Activated CD8-positive, alpha-beta memory T cell treated with anti-CD3 and anti-CD28 coated beads for 4 hours (primary cell): ENCODE results near the gene CLIP3.

Source experiments
- DNase-seq, 2 donors: peaks; one replicate each; pipeline ENCODE4 v3.0.0-alpha.2; 2020; ENCODE audit warnings: low read depth in 2 of 2

CLIP3 gene

DNA sequence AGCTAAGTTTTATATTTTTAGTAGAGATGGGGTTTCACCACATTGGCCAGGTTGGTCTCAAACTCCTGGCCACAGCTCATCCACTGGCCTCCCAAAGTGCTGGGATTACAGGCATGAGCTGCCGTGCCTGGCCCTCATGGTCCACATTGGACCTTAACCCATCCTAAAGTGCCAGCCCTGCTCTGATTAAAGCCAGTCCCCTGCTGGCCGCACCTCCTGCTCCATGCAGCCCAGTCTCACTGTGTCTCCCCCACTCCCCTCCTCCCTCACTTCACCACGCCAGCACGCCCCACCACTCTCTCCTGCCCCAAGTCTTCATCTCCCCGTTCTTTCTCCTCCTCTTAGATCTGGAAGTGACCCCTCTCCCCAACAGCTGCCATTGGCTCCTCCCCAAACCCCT, 54.4 kb downstream of the CLIP3 start:
- DNase-seq: no peak

DNA sequence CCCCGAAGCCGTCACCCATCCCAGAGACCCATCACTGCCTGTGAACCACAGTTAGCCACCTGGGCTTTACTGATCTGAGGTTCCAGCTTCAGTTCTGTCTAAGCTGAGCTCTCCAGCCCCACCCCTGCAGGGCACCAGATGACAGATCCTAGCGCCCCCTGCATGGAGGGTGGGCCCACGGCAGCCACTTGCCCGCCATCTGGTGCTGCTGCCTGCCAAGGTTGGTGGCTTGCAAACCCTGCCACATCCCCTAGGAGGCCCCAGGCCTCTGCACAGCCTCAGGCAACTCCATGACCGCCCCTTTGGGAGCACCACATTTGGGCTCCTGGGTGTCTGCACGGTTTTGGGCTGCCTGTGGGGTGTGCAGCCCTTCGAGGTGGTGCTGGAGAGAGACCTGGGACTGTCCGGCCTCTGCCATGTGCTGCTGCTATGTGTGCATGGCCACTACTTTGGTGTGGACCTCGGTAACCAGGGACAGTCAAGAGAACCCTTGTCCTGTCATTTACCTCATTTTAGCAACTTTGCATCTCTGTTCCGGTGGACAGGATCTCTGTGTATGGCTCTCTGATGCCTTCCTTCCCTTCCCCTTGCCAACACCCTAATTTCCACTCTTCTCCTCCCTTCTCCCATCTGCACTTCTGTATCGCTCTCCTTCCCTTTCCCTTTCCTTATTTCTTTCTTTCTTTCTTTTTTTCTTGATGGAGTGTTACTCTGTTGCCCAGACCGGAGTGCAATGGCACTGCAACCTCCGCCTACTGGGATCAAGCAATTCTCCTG, 55.0 kb downstream of the CLIP3 start:
- DNase-seq: no peak

DNA sequence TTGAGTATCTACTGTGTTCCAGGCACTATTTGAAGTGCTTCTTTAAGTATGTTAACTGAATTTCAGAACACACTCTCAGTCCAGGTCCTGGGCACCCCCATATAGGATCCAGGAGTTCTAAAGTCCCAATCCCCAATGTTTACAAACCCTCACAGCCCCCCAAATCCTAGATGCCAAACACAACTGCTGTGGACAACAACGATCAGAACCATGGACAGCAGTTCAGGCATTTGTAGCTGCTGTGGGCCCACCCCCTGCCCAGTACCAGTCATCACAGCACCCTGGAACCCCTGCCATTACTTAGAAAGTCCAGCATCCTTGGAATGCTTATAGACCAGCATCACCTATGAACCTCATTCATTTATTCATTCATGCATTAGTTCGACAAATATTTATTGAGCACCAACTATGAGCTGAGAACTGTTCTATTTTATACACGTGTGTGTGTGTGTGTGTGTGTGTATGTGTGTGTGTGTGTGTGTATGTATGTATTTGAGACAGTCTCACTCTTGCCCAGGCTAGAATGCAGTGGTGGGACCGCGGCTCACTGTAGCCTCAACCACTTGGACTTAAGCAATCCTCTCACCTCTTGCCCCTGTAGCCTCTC, 57.0 kb downstream of the CLIP3 start:
- DNase-seq: no peak

DNA sequence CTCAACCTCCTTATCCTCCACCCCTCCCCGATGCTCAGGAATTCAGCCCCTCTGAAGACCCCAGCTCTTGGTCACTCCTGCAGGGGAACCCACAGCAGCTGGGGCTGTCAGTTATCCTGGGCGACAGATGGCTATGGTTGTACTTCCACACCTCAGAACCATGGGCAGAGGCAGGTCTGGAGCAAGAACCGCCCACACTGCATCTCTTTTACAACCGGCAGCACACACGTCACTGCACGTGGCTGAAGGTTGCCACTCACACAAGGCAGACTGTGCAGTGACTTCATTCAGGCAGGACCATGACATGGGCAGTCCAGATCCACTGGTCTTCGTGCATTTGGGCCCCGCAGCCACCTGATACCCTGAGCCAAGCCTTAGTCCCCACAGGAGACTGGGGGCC, 59.2 kb downstream of the CLIP3 start:
- DNase-seq: no peak

DNA sequence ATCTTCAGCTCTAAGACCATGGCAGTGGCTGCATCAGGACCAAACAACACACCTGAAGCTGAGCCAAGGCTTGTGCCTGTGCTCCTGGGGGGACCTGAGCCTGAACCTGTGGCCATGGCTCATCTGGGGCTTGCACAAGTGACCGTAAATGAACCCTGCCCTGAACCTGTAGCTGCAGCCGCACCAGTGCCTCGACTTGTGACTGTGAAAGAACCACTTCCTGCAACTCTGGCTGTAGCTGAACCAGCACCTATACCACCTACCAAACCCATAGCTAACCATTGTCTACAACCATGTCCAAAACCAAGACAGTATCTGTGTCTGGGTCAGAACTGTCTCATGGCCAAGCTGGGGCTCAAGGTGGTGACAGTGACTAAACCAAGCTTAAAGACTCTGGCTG, 65.9 kb downstream of the CLIP3 start:
- no peak for DNase-seq
